GM12878 (cell line): ENCODE measurements around the gene SPI1. TPM values are rescaled to one million over a fixed set of nuclear protein-coding genes. Genes with fewer than 3 reads are reported as not detected.

Experiments used
- ATAC-seq: fragments of 200-7000 bp; cut with Tn5 transposase; 3 replicates; pipeline ENCODE4 v1.9.1; 2020; ENCODE audit warnings: mild to moderate bottlenecking, moderate library complexity
- BruUV-seq: library from RNA; stranded (reverse); fragments of 400-500 nt; replicated peaks from 2 replicates; lab custom pipeline; 2021; lab: Mats Ljungman, UMichigan
- CTCF ChIA-PET: fragments of 300-600 bp; sonication (Branson Sonifier 250); formaldehyde crosslinking; extraction: SDS; loops from one replicate; lab custom pipeline; 2021; ENCODE audit warnings: inconsistent platforms; lab: Yijun Ruan, JAX
- POLR2A ChIA-PET: fragments of 350-600 bp; formaldehyde crosslinking; extraction: SDS; loops from one replicate; lab custom pipeline; 2021; ENCODE audit warnings: inconsistent platforms; lab: Charles Lee
- RAD21 ChIA-PET: fragments of 300-600 bp; sonication (Branson Sonifier 250); formaldehyde crosslinking; loops from one replicate; lab custom pipeline; 2023; ENCODE audit warnings: antibody characterized with exemption; ENCODE audit not compliant: unreplicated experiment; lab: Charles Lee
- SMC1A ChIA-PET: fragments of 300-600 bp; sonication (Branson Sonifier 250); formaldehyde crosslinking; loops from one replicate; lab custom pipeline; 2023; ENCODE audit not compliant: unreplicated experiment, uncharacterized antibody; lab: Charles Lee
- DNase-seq: peaks from one replicate; pipeline ENCODE4 v3.0.0-alpha.2; 2011; ENCODE audit warnings: low read depth, low spot score
- FAIRE-seq: peaks from 3 replicates; lab custom pipeline; 2011; peaks lifted over from hg19 to GRCh38; lab: Jason Lieb, UNC
- H2AFZ ChIP-seq: 2 replicates; pipeline ENCODE4 v1.6.0; 2011; ENCODE audit warnings: low read depth, low read length, control low read depth; ENCODE audit not compliant: control insufficient read depth
- H3K27ac ChIP-seq: 2 replicates; pipeline ENCODE4 v1.5.1; 2011; ENCODE audit warnings: control low read depth; ENCODE audit not compliant: control insufficient read depth, insufficient read depth
- H3K27me3 ChIP-seq, 2 experiments: replicated peaks in 1 of 2; 2 replicates each; pipeline versions ENCODE4 v1.6.0 to v1.6.1; 2011; ENCODE audit warnings: low read length in 1 of 2; ENCODE audit not compliant: control insufficient read depth in 2 of 2, insufficient read depth in 2 of 2
- H3K36me3 ChIP-seq, 2 experiments: 2 replicates each; pipeline ENCODE4 v1.5.1; 2011; ENCODE audit warnings: low read length in 1 of 2; ENCODE audit not compliant: control insufficient read depth in 2 of 2, insufficient read depth in 2 of 2
- H3K4me1 ChIP-seq: 2 replicates; pipeline ENCODE4 v1.6.1; 2011; ENCODE audit warnings: mild to moderate bottlenecking, low read length, moderate library complexity, mixed read lengths; ENCODE audit not compliant: control insufficient read depth, insufficient read depth
- H3K4me2 ChIP-seq: 2 replicates; pipeline ENCODE4 v1.6.0; 2011; ENCODE audit warnings: control low read depth; ENCODE audit not compliant: control insufficient read depth, insufficient read depth
- H3K4me3 ChIP-seq: fragments of 200-600 bp; sonication (generic); 2 replicates; pipeline ENCODE4 v1.5.1; 2016
- H3K79me2 ChIP-seq: 2 replicates; pipeline ENCODE4 v1.6.0; 2011; ENCODE audit warnings: low read length; ENCODE audit not compliant: control insufficient read depth, insufficient read depth
- H3K9ac ChIP-seq: 2 replicates; pipeline ENCODE4 v1.8.0; 2011; ENCODE audit warnings: low read length, control low read depth, mixed read lengths; ENCODE audit not compliant: control insufficient read depth, insufficient read depth
- H3K9me3 ChIP-seq: replicated peaks from 3 replicates; pipeline ENCODE4 v1.5.1; 2011; ENCODE audit warnings: mild to moderate bottlenecking, low read length; ENCODE audit not compliant: control insufficient read depth, insufficient read depth
- H4K20me1 ChIP-seq: 2 replicates; pipeline ENCODE4 v1.6.0; 2011; ENCODE audit not compliant: control insufficient read depth, insufficient read depth
- FOXM1 ChIP-seq: IDR thresholded peaks from 2 replicates; pipeline ENCODE4 v1.6.1; 2012; ENCODE audit warnings: low read depth, mild to moderate bottlenecking, inconsistent platforms, low read length, moderate library complexity
- IKZF1 ChIP-seq: fragments of 450-650 bp; conservative IDR thresholded peaks from 2 replicates; pipeline ENCODE4 v1.6.1; 2017; ENCODE audit warnings: antibody characterized with exemption, mild to moderate bottlenecking
- KDM1A ChIP-seq: fragments of 200-600 bp; sonication (generic); IDR thresholded peaks from 2 replicates; pipeline ENCODE4 v1.6.1; 2016; ENCODE audit warnings: borderline replicate concordance
- LARP7 ChIP-seq: fragments of 450-650 bp; IDR thresholded peaks from 2 replicates; pipeline ENCODE4 v1.6.1; 2017; ENCODE audit warnings: mild to moderate bottlenecking
- POLR2A ChIP-seq: IDR thresholded peaks from 2 replicates; pipeline ENCODE4 v1.6.1; 2011; ENCODE audit warnings: low read depth, mild to moderate bottlenecking, low read length
- POLR2AphosphoS2 ChIP-seq: IDR thresholded peaks from 2 replicates; pipeline ENCODE4 v1.6.1; 2011; ENCODE audit warnings: low read depth, mild to moderate bottlenecking, low read length, improper control_type of control experiment, moderate library complexity
- SMAD5 ChIP-seq: IDR thresholded peaks from 2 replicates; pipeline ENCODE4 v1.6.1; 2016; ENCODE audit warnings: antibody characterized with exemption, low read depth
- SP1 ChIP-seq: IDR thresholded peaks from one replicate; pipeline ENCODE4 v1.6.1; 2011; ENCODE audit warnings: low read depth, low read length
- SPI1 ChIP-seq: IDR thresholded peaks from 2 replicates; pipeline ENCODE4 v1.6.1; 2011; ENCODE audit warnings: low read depth, mild to moderate bottlenecking, low read length, moderate library complexity, borderline replicate concordance; ENCODE audit not compliant: insufficient read depth
- TCF7 ChIP-seq: IDR thresholded peaks from 2 replicates; pipeline ENCODE4 v1.6.1; 2014; ENCODE audit warnings: antibody characterized with exemption, borderline replicate concordance
- WRNIP1 ChIP-seq: IDR thresholded peaks from 2 replicates; pipeline ENCODE4 v1.6.1; 2011; ENCODE audit warnings: low read depth, low read length, improper control_type of control experiment, borderline replicate concordance
- ZNF274 ChIP-seq: IDR thresholded peaks from one replicate; pipeline ENCODE4 v1.8.0; 2011; ENCODE audit not compliant: insufficient read length, insufficient read depth
- WGBS: methylation state at CpG from one replicate; pipeline ENCODE4 v1.1.6; 2016; ENCODE audit warnings: low lambda C conversion rate; ENCODE audit not compliant: insufficient replicate concordance, insufficient coverage; ENCODE audit errors: missing lambda C conversion rate; 5-methylcytosine and 5-hydroxymethylcytosine counted together
- in situ Hi-C: fragments of 300-500 bp; cut with MboI; formaldehyde crosslinking; loops from 9 replicates; pipeline ENCODE4 v1.14.3; 2018; ENCODE audit warnings: mixed read lengths
- intact Hi-C: fragments of 100-400 bp; cut with micrococcal nuclease; formaldehyde crosslinking; loops from one replicate; pipeline ENCODE4 v1.14.2; 2022; ENCODE audit not compliant: unreplicated experiment
- polyA plus RNA-seq, 11 experiments: library from polyadenylated mRNA; depleted of rRNA in 4 of 11; unstranded in 6 of 11; stranded (reverse) in 5 of 11; fragments of >200 nt; fragmentation: Nextera tagmentation in 4 of 11; fragmentation: Illumina TruSeq in 1 of 11; extraction: Ambion mirVana in 4 of 11; extraction: Trizol in 1 of 11; gene quantifications; 1 replicate in 1 of 11; 2 replicates in 10 of 11; pipeline versions ENCODE4 v1.2.1 to v1.2.3, GENCODE V29; 2011 to 2016; ENCODE audit warnings: inconsistent platforms in 2 of 11, missing spikeins in 2 of 11, low read depth in 1 of 11
- total RNA-seq, 4 experiments: library from RNA; depleted of rRNA in 3 of 4; stranded (reverse); fragments of >200 nt in 3 of 4; fragmentation: Illumina TruSeq in 1 of 4; extraction: Trizol in 1 of 4; gene quantifications; 2 replicates each; pipeline versions ENCODE4 v1.2.1 to v1.2.3, GENCODE V29; 2013 to 2021
- TF ChIP-seq, protein P1 (sequence below): fragments of 450-650 bp; IDR thresholded peaks from 2 replicates; pipeline ENCODE4 v1.6.1; 2017; ENCODE audit warnings: low read depth, mild to moderate bottlenecking, moderate library complexity
- TF ChIP-seq, protein P2 (sequence below): fragments of 150-350 bp; IDR thresholded peaks from 2 replicates; pipeline ENCODE4 v1.6.1; 2014; ENCODE audit warnings: mild to moderate bottlenecking, low read depth, low read length

The SPI1 gene
- total and polyA plus RNA-seq, 10 of the 15 experiments (the other 5 are each of a cell fraction or from before 2014, with no cell fraction given), result 0.05 to 31.1 (median 9.7) TPM

DNA sequence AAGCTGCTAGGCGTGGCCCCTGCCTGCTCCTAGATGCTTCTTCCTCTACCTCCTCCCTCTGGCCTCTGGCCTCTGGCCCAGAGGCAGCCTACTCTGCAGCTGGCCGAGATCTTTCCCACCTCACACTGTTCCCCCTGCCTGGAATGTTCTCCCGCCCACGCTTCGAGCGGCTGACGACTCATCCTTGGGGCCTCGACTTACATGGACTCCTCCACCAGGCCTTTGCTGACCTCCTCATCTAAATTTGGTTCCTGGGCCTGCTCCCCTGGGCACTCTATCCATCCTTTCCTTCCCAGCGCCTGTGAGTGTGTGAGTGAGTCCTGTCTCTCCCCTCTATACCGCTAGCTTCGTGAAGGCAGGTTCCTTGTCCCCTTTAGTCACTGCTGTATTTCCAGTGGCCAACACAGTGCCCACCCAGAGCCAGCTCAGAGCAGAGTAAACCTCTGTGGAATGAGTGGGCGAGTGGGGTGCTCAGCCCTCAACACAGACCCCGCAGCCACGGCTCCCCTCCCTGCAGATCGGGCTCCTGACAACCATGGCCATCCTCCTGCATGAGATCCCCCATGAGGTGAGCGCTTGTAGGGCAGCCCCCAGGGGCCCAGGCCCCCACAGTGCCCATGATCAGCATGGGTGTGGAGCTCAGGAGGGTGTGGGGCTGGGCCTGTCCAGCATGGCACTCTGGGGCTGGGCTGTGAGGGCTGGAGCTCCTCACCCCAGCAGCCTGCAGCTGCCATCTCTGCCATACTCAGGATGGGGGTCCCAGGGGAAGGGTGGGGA lies 35.7 kb upstream of the SPI1 start:
- no peak overlapping the region for H3K4me3 ChIP-seq
- H3K79me2 ChIP-seq, result no peaks in the 10 kb centered on the region; the same call in 1 of the 2 replicates
- ChIA-PET RAD21 (no interaction called here), SMC1A (no interaction called here)
- whole genome bisulfite sequencing, result 88% methylated on average over 16 of the region's 16 CpGs
- BruUV-seq, result no TSS peak
- H3K4me2 ChIP-seq, result no peak overlapping the region
- H3K27me3 ChIP-seq, result no peaks in the 10 kb centered on the region
- TF ChIP-seq SPI1 (no peak), POLR2A (peak; percentile 48; the same call in 1 of the 2 replicates)
- TF ChIP-seq, all 136 proteins: peak for 1
- no peak for FAIRE-seq
- Histone ChIP-seq H2AFZ (no peak overlapping the region), H3K9me3 (no peaks in the 10 kb centered on the region), H3K27ac (no peak overlapping the region), H4K20me1 (no peaks in the 10 kb centered on the region), H3K9ac (no peak overlapping the region), H3K4me1 (peaks cover 2% of the 10 kb centered on the region; the same call in 1 of the 2 replicates), H3K36me3 (peaks cover 0 to 11% of the 10 kb centered on the region in 2 experiments; a peak in 3 of 4 replicates)
- intact Hi-C loops (no loop called here), in situ Hi-C loops (no loop called here)
- ChIA-PET CTCF (interaction anchor here (4.4 to 7.4 kb wide), 3 partner anchors 12 to 236 kb away, joined by 39 to 161 read pairs (median 55); partner anchors contain the start of genes ARFGAP2 and PSMC3), POLR2A (no interaction called here)
- ATAC-seq, result no peak
- no peak for DNase-seq

DNA sequence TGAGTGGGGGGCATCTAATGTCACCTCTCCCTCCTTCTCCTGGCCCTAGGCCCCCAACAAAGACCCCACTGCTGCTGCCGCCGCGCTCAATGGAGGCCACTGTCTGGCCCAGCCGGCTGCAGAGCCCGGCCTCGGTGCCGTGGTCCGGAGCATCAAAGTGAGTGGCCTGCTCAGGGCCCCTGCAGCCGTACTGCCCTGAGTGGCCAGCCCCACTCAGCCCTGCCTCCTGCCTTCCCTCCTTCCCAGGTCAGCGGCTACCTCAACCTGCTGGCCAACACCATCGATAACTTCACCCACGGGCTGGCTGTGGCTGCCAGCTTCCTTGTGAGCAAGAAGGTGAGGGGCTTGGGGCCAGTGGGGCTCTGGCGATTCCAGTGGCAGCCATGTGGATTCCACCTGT lies 35.0 kb upstream of the SPI1 start:
- ChIA-PET POLR2A (no interaction called here), CTCF (interaction anchor here (1.2 to 7.4 kb wide), 9 partner anchors 12 to 235 kb away, joined by 3 to 161 read pairs (median 11); partner anchors contain the start of genes ARFGAP2, MADD and PSMC3), RAD21 (interaction anchor here (2.1 to 3.8 kb wide), 3 partner anchors 39 to 155 kb away, joined by 11 to 24 read pairs (median 11); partner anchors contain the start of gene NR1H3), SMC1A (interaction anchor here (1.0 to 1.5 kb wide), 2 partner anchors 41 to 141 kb away, joined by 3 to 6 read pairs; no protein-coding TSS in a partner anchor)
- H3K27me3 ChIP-seq, result no peaks in the 10 kb centered on the region
- H3K27ac ChIP-seq, result no peak overlapping the region
- no peaks in the 10 kb centered on the region for H3K9me3 ChIP-seq
- FAIRE-seq, result no peak
- WGBS, result 98% methylated on average over 13 of the region's 13 CpGs
- intact Hi-C loops (no loop called here), in situ Hi-C loops (no loop called here)
- H4K20me1 ChIP-seq, result no peaks in the 10 kb centered on the region
- no TSS peak for BruUV-seq
- H3K36me3 ChIP-seq, result peaks cover 0 to 4% of the 10 kb centered on the region in 2 experiments; a peak in 3 of 4 replicates
- no peak for DNase-seq
- H3K4me1 ChIP-seq, result peaks cover 4% of the 10 kb centered on the region; the same call in 1 of the 2 replicates
- H3K79me2 ChIP-seq, result no peaks in the 10 kb centered on the region; the same call in 1 of the 2 replicates
- no peak overlapping the region for H3K4me3 ChIP-seq
- no peak overlapping the region for H3K4me2 ChIP-seq
- no peak for ATAC-seq
- H3K9ac ChIP-seq, result no peak overlapping the region
- H2AFZ ChIP-seq, result no peak overlapping the region
- no peak for TF ChIP-seq FOXM1
- no peak for TF ChIP-seq KDM1A
- no peak for TF ChIP-seq SPI1
- TF ChIP-seq, protein P1, sequence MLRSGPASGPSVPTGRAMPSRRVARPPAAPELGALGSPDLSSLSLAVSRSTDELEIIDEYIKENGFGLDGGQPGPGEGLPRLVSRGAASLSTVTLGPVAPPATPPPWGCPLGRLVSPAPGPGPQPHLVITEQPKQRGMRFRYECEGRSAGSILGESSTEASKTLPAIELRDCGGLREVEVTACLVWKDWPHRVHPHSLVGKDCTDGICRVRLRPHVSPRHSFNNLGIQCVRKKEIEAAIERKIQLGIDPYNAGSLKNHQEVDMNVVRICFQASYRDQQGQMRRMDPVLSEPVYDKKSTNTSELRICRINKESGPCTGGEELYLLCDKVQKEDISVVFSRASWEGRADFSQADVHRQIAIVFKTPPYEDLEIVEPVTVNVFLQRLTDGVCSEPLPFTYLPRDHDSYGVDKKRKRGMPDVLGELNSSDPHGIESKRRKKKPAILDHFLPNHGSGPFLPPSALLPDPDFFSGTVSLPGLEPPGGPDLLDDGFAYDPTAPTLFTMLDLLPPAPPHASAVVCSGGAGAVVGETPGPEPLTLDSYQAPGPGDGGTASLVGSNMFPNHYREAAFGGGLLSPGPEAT, result no peak
- TF ChIP-seq ZNF274, result no peak
- TF ChIP-seq POLR2AphosphoS2, result no peak
- no peak for TF ChIP-seq LARP7
- TF ChIP-seq SP1, result no peak
- no peak for TF ChIP-seq WRNIP1
- TF ChIP-seq SMAD5, result no peak
- TF ChIP-seq IKZF1, result no peak
- TF ChIP-seq, protein P2, sequence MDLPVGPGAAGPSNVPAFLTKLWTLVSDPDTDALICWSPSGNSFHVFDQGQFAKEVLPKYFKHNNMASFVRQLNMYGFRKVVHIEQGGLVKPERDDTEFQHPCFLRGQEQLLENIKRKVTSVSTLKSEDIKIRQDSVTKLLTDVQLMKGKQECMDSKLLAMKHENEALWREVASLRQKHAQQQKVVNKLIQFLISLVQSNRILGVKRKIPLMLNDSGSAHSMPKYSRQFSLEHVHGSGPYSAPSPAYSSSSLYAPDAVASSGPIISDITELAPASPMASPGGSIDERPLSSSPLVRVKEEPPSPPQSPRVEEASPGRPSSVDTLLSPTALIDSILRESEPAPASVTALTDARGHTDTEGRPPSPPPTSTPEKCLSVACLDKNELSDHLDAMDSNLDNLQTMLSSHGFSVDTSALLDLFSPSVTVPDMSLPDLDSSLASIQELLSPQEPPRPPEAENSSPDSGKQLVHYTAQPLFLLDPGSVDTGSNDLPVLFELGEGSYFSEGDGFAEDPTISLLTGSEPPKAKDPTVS, result no peak
- no peak for TF ChIP-seq TCF7
